UCSD-AML1 (cell line): Measurements from ENCODE around the gene ATP2B1.

Source experiments
- DNase-seq: peaks from one replicate; lab custom pipeline; 2025; ENCODE audit not compliant: unreplicated experiment; lab: John Stamatoyannopoulos, UW

ATP2B1 gene

GRCh38 chr12:89662623-89663022, 46.0 kb downstream of the ATP2B1 start:
- no peak for DNase-seq

- no peak for DNase-seq
These were observed 46.8 kb downstream of the ATP2B1 start for GRCh38 chr12:89661706-89662330.

- DNase-seq = no peak
These were observed 50.9 kb downstream of the ATP2B1 start for GRCh38 chr12:89657739-89658138.

GRCh38 chr12:89657066-89657465, 51.6 kb downstream of the ATP2B1 start:
- no peak for DNase-seq

GRCh38 chr12:89655841-89656240, 52.8 kb downstream of the ATP2B1 start:
- no peak for DNase-seq

- no peak for DNase-seq
These were observed 57.4 kb downstream of the ATP2B1 start for GRCh38 chr12:89651192-89651591.

- no peak for DNase-seq
These were observed 58.4 kb downstream of the ATP2B1 start for GRCh38 chr12:89650239-89650638.

GRCh38 chr12:89649820-89650219, 58.8 kb downstream of the ATP2B1 start:
- DNase-seq = no peak

- no peak for DNase-seq
These were observed 59.5 kb downstream of the ATP2B1 start for GRCh38 chr12:89649139-89649538.

GRCh38 chr12:89648211-89648930, 60.3 kb downstream of the ATP2B1 start:
- DNase-seq = peak; percentile 7

- DNase-seq = no peak
These were observed 63.2 kb downstream of the ATP2B1 start for GRCh38 chr12:89645434-89645833.

- DNase-seq = no peak
These were observed 65.7 kb downstream of the ATP2B1 start for GRCh38 chr12:89642959-89643358.

- no peak for DNase-seq
These were observed 71.9 kb downstream of the ATP2B1 start for GRCh38 chr12:89636776-89637160.

- no peak for DNase-seq
These were observed 72.4 kb downstream of the ATP2B1 start for GRCh38 chr12:89636052-89636775.

GRCh38 chr12:89634508-89634907, 74.1 kb downstream of the ATP2B1 start:
- no peak for DNase-seq

- DNase-seq = no peak
These were observed 75.9 kb downstream of the ATP2B1 start for GRCh38 chr12:89632778-89633177.

GRCh38 chr12:89622115-89622514, 86.5 kb downstream of the ATP2B1 start:
- DNase-seq = no peak

GRCh38 chr12:89621521-89621920, 87.1 kb downstream of the ATP2B1 start:
- DNase-seq = no peak

GRCh38 chr12:89619764-89620163, 88.9 kb downstream of the ATP2B1 start:
- no peak for DNase-seq

- DNase-seq = no peak
These were observed 90.3 kb downstream of the ATP2B1 start for GRCh38 chr12:89618113-89618862.

GRCh38 chr12:89610366-89610765, 98.3 kb downstream of the ATP2B1 start:
- DNase-seq = no peak
